ENCODE data around the gene PHAX. TPM values are rescaled to one million over a fixed set of nuclear protein-coding genes. Genes with fewer than 3 reads are reported as not detected.

PHAX gene
- total RNA-seq, 4 donors from 2014 or later = 33.3 to 50.6 (median 38.4) TPM

- Histone ChIP-seq H3K36me3 (no peaks in the 10 kb centered on the region), H3K9me3 (no peaks in the 10 kb centered on the region), H3K27ac (no peak overlapping the region), H3K27me3 (no peaks in the 10 kb centered on the region), H3K4me3 (no peak overlapping the region), H3K4me1 (no peaks in the 10 kb centered on the region)
- TF ChIP-seq POLR2A (IDR thresholded peaks at IDR 0.05) = no peak
- TF ChIP-seq CTCF (IDR thresholded peaks at IDR 0.05 in 4 of 5, conservative IDR thresholded peaks at IDR 0.05 in 1 of 5) = no peak
- ATAC-seq = no peak
- in situ Hi-C loops (cut with MboI; ENCODE audit: low sequenced_read_pairs in 4 of 4) (no loop called here), intact Hi-C loops (cut with DNase I; ENCODE audit: low total_unique reads) (no loop called here)
- DNase-seq = no peak
Observed at GRCh38 chr5:126650463-126650862, 49.7 kb downstream of the PHAX start.

GRCh38 chr5:126651013-126651577 lies 50.3 kb downstream of the PHAX start:
- Histone ChIP-seq H3K4me3 (no peak overlapping the region), H3K4me1 (no peaks in the 10 kb centered on the region), H3K9me3 (no peaks in the 10 kb centered on the region), H3K27me3 (no peaks in the 10 kb centered on the region), H3K27ac (no peak overlapping the region), H3K36me3 (no peaks in the 10 kb centered on the region)
- no peak for DNase-seq
- ATAC-seq = no peak
- intact Hi-C loops (cut with DNase I; ENCODE audit: low total_unique reads) (no loop called here), in situ Hi-C loops (cut with MboI; ENCODE audit: low sequenced_read_pairs in 4 of 4) (no loop called here)
- TF ChIP-seq POLR2A (IDR thresholded peaks at IDR 0.05) (no peak), CTCF (IDR thresholded peaks at IDR 0.05 in 4 of 5, conservative IDR thresholded peaks at IDR 0.05 in 1 of 5) (no peak)

GRCh38 chr5:126656401-126657007 lies 55.8 kb downstream of the PHAX start:
- in situ Hi-C loops (cut with MboI; ENCODE audit: low sequenced_read_pairs in 4 of 4) (no loop called here), intact Hi-C loops (cut with DNase I; ENCODE audit: low total_unique reads) (loop anchor here (5.0 kb wide), 1 partner anchor 126 kb away; no protein-coding TSS in a partner anchor)
- no peak overlapping the region for H3K27ac ChIP-seq
- H3K4me3 ChIP-seq = no peak overlapping the region
- no peaks in the 10 kb centered on the region for H3K9me3 ChIP-seq
- no peaks in the 10 kb centered on the region for H3K27me3 ChIP-seq
- H3K4me1 ChIP-seq = no peaks in the 10 kb centered on the region
- DNase-seq (no peak), ATAC-seq (no peak)
- H3K36me3 ChIP-seq = no peaks in the 10 kb centered on the region
- TF ChIP-seq POLR2A (IDR thresholded peaks at IDR 0.05) = no peak
- peak in 3 of 5 experiments; percentile 49 to 68 (median 54) for TF ChIP-seq CTCF (IDR thresholded peaks at IDR 0.05 in 4 of 5, conservative IDR thresholded peaks at IDR 0.05 in 1 of 5)

- ATAC-seq (no peak), DNase-seq (no peak)
- Histone ChIP-seq H3K4me1 (no peaks in the 10 kb centered on the region), H3K36me3 (no peaks in the 10 kb centered on the region), H3K9me3 (no peaks in the 10 kb centered on the region), H3K27ac (no peak overlapping the region), H3K27me3 (no peaks in the 10 kb centered on the region), H3K4me3 (no peak overlapping the region)
- intact Hi-C loops (cut with DNase I; ENCODE audit: low total_unique reads) = loop anchor here (5.0 kb wide), 1 partner anchor 124 kb away; no protein-coding TSS in a partner anchor
- in situ Hi-C loops (cut with MboI; ENCODE audit: low sequenced_read_pairs in 4 of 4) = no loop called here
- TF ChIP-seq CTCF (IDR thresholded peaks at IDR 0.05 in 4 of 5, conservative IDR thresholded peaks at IDR 0.05 in 1 of 5) = no peak
- TF ChIP-seq POLR2A (IDR thresholded peaks at IDR 0.05) = no peak
Observed at GRCh38 chr5:126658561-126658960, 57.8 kb downstream of the PHAX start.

Data from gastrocnemius medialis (tissue), 4 donors.